Body of pancreas (tissue), 4 donors: Measurements from ENCODE around the gene SLPI. TPM values are rescaled to one million over a fixed set of nuclear protein-coding genes. Genes with fewer than 3 reads are reported as not detected.

Source experiments
- ATAC-seq: fragments of 150-250 bp; one replicate; pipeline ENCODE4 v1.9.1; 2016
- DNase-seq, 4 donors: peaks; one replicate each; pipeline ENCODE4 v3.0.0-alpha.2; 2019
- H3K27ac ChIP-seq, 4 donors: fragments of 200-600 bp; sonication (generic); 1 replicate in 3 of 4; 2 replicates in 1 of 4; pipeline versions ENCODE4 v1.5.1 to v1.6.1; 2016 to 2019; ENCODE audit warnings: mild to moderate bottlenecking in 1 of 4, mixed read lengths in 1 of 4, moderate library complexity in 1 of 4
- H3K27me3 ChIP-seq, 2 donors: fragments of 200-600 bp; sonication (generic); one replicate each; pipeline ENCODE4 v1.6.0; 2016; ENCODE audit warnings: mild to moderate bottlenecking in 1 of 2
- H3K36me3 ChIP-seq, 2 donors: fragments of 200-600 bp; sonication (generic); replicated peaks in 1 of 2; 2 replicates each; pipeline ENCODE4 v1.5.1; 2016; ENCODE audit warnings: low read depth in 2 of 2; ENCODE audit not compliant: insufficient read depth in 1 of 2
- H3K4me1 ChIP-seq: fragments of 200-600 bp; sonication (generic); one replicate; pipeline ENCODE4 v1.6.0; 2016
- H3K4me3 ChIP-seq, 2 donors: fragments of 200-600 bp; sonication (generic); 1 replicate in 1 of 2; 2 replicates in 1 of 2; pipeline ENCODE4 v1.5.1; 2016 to 2019
- H3K9me3 ChIP-seq, 3 donors: fragments of 200-600 bp; sonication (generic); 1 replicate in 2 of 3; 2 replicates in 1 of 3; pipeline ENCODE4 v1.5.1; 2016
- CTCF ChIP-seq, 7 experiments: fragments of 450-650 bp in 4 of 7; fragments of 200-600 bp in 3 of 7; sonication (generic) in 3 of 7; IDR thresholded peaks; one replicate each; pipeline ENCODE4 v1.5.1; 2016 to 2019; ENCODE audit warnings: antibody characterized with exemption in 7 of 7
- POLR2A ChIP-seq, 3 donors: fragments of 450-650 bp; IDR thresholded peaks; one replicate each; pipeline ENCODE4 v1.6.1; 2016; ENCODE audit warnings: antibody characterized with exemption in 3 of 3, mild to moderate bottlenecking in 2 of 3
- WGBS, 2 donors: methylation state at CpG; one replicate each; pipeline ENCODE4 v1.1.5; 2017; 5-methylcytosine and 5-hydroxymethylcytosine counted together
- intact Hi-C: fragments of 100-400 bp; cut with DNase I; formaldehyde crosslinking; loops from one replicate; pipeline ENCODE4 v1.15.1; 2023
- total RNA-seq, 2 donors: library from RNA; depleted of rRNA; stranded (reverse); fragments of >200 nt; gene quantifications; one replicate each; pipeline ENCODE4 v1.1.0, GENCODE V29; 2016

Gene SLPI
- total RNA-seq, 2 donors from 2014 or later = 14.5 to 34.0 TPM

- no peak for TF ChIP-seq CTCF (IDR thresholded peaks at IDR 0.05)
- TF ChIP-seq POLR2A (IDR thresholded peaks at IDR 0.05) = no peak
- Histone ChIP-seq H3K27ac (no peak overlapping the region), H3K36me3 (no peaks in the 10 kb centered on the region), H3K27me3 (no peaks in the 10 kb centered on the region), H3K4me3 (no peak overlapping the region), H3K9me3 (no peaks in the 10 kb centered on the region), H3K4me1 (peaks cover 12% of the 10 kb centered on the region)
- ATAC-seq (no peak), DNase-seq (no peak)
- 82 to 93% methylated on average over 4 to 5 of the region's 5 CpGs for WGBS, 2 donors
- intact Hi-C loops = no loop called here
These were observed 34.5 kb upstream of the SLPI start for GRCh38 chr20:45288860-45289259.

GRCh38 chr20:45288376-45288775, 34.0 kb upstream of the SLPI start:
- no peaks in the 10 kb centered on the region for H3K27me3 ChIP-seq
- no peak for DNase-seq
- no peaks in the 10 kb centered on the region for H3K36me3 ChIP-seq
- no peak overlapping the region for H3K4me3 ChIP-seq
- WGBS, 2 donors = 76 to 79% methylated on average over 4 of the region's 4 CpGs
- no peak for ATAC-seq
- H3K9me3 ChIP-seq = no peaks in the 10 kb centered on the region
- intact Hi-C loops = no loop called here
- H3K27ac ChIP-seq = no peak overlapping the region
- no peak for TF ChIP-seq POLR2A (IDR thresholded peaks at IDR 0.05)
- TF ChIP-seq CTCF (IDR thresholded peaks at IDR 0.05) = no peak
- peaks cover 7% of the 10 kb centered on the region for H3K4me1 ChIP-seq

DNA sequence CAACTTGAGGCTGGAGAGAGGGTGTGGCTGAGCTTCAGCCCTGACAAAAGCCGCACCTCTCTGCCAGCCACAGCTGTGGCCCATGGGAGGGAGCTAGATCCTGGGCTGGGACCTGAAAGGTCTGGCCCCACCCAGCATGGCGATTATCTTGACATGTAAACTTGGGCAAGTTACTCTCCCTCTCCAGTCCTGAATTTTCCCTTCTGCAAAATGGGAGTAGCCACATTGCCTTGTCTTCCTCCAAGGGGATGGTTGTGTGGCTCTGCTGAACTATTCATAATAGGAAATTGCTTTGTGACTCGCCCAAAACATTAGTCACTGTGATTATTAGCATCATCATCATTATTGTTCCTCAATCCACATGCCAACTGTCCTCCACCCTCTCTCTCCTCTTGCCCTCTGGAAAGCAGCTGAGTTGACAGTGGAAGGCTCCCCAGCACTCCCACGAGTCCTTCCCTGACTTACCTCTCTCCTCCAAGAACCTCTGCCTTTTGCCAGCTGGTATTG, 29.2 kb upstream of the SLPI start:
- TF ChIP-seq POLR2A (IDR thresholded peaks at IDR 0.05) (no peak), CTCF (IDR thresholded peaks at IDR 0.05) (no peak)
- no peaks in the 10 kb centered on the region for H3K27me3 ChIP-seq
- DNase-seq (no peak), ATAC-seq (no peak)
- H3K4me3 ChIP-seq = no peak overlapping the region
- no peaks in the 10 kb centered on the region for H3K4me1 ChIP-seq
- intact Hi-C loops = no loop called here
- WGBS, 2 donors = 21 to 61% methylated on average over 3 to 4 of the region's 4 CpGs
- H3K9me3 ChIP-seq = no peaks in the 10 kb centered on the region
- H3K36me3 ChIP-seq = no peaks in the 10 kb centered on the region
- H3K27ac ChIP-seq = no peak overlapping the region

GRCh38 chr20:45282700-45283550, 28.6 kb upstream of the SLPI start:
- no peak overlapping the region for H3K27ac ChIP-seq
- intact Hi-C loops = no loop called here
- no peaks in the 10 kb centered on the region for H3K27me3 ChIP-seq
- WGBS, 2 donors = 67% methylated on average over 7 of the region's 7 CpGs
- no peak overlapping the region for H3K4me3 ChIP-seq
- no peak for ATAC-seq
- TF ChIP-seq POLR2A (IDR thresholded peaks at IDR 0.05) (no peak), CTCF (IDR thresholded peaks at IDR 0.05) (no peak)
- H3K9me3 ChIP-seq = no peaks in the 10 kb centered on the region
- no peak for DNase-seq
- no peaks in the 10 kb centered on the region for H3K36me3 ChIP-seq
- H3K4me1 ChIP-seq = no peaks in the 10 kb centered on the region

DNA sequence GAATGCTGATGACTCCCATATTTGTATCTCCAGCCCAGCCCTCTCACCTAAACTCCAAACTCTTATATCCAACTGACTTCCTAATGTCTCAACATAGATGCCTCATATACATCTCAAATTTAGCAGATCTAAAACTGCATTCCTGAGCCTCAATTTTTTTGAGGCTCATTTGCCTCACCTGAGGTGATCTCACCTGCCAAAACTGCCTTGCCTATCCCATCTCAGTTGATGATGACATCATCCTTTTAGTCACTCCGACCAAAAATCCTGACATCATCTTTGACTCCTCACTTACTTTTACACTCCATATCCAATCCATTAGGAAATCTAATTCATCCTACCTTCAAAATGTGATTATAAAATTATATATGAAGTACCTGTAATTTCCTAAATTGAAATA, 25.6 kb upstream of the SLPI start:
- Histone ChIP-seq H3K9me3 (no peaks in the 10 kb centered on the region), H3K4me1 (no peaks in the 10 kb centered on the region), H3K27ac (no peak overlapping the region), H3K4me3 (no peak overlapping the region), H3K27me3 (no peaks in the 10 kb centered on the region), H3K36me3 (no peaks in the 10 kb centered on the region)
- ATAC-seq (no peak), DNase-seq (no peak)
- WGBS, 2 donors = 58 to 74% methylated on average over 1 of the region's 1 CpG
- TF ChIP-seq CTCF (IDR thresholded peaks at IDR 0.05) (no peak), POLR2A (IDR thresholded peaks at IDR 0.05) (no peak)
- intact Hi-C loops = no loop called here
